ENCODE results near the gene GPR35.

GPR35 gene

DNA sequence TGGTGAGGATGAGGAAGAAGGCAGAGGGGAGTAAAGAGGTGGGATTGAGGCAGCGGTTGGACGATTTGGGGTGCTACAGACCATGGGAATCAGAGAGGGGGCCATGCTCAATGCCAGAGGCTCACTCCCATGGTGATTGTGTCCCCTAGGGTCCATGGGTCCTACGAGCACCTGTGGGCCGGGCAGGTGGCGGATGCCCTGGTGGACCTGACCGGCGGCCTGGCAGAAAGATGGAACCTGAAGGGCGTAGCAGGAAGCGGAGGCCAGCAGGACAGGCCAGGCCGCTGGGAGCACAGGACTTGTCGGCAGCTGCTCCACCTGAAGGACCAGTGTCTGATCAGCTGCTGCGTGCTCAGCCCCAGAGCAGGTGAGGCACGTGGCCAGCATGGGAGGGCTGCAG is 33.5 kb upstream of the GPR35 start:
- H3K36me3 ChIP-seq (ENCODE audit: low read depth): peaks cover 24% of the 10 kb centered on the region
- no peak for ATAC-seq (ENCODE audit: low read depth)
- no peaks in the 10 kb centered on the region for H3K27me3 ChIP-seq (ENCODE audit: insufficient read depth, poor library complexity, severe bottlenecking)
- no peak overlapping the region for H3K4me3 ChIP-seq (ENCODE audit: severe bottlenecking)
- no peaks in the 10 kb centered on the region for H3K9me3 ChIP-seq (ENCODE audit: severe bottlenecking)
- peak; percentile 56 for DNase-seq (ENCODE audit: low spot score)
- peaks cover 5% of the 10 kb centered on the region for H3K4me1 ChIP-seq (ENCODE audit: insufficient read depth, poor library complexity, severe bottlenecking)
- no peak overlapping the region for H3K27ac ChIP-seq (ENCODE audit: poor library complexity, severe bottlenecking)
- TF ChIP-seq, protein P1, sequence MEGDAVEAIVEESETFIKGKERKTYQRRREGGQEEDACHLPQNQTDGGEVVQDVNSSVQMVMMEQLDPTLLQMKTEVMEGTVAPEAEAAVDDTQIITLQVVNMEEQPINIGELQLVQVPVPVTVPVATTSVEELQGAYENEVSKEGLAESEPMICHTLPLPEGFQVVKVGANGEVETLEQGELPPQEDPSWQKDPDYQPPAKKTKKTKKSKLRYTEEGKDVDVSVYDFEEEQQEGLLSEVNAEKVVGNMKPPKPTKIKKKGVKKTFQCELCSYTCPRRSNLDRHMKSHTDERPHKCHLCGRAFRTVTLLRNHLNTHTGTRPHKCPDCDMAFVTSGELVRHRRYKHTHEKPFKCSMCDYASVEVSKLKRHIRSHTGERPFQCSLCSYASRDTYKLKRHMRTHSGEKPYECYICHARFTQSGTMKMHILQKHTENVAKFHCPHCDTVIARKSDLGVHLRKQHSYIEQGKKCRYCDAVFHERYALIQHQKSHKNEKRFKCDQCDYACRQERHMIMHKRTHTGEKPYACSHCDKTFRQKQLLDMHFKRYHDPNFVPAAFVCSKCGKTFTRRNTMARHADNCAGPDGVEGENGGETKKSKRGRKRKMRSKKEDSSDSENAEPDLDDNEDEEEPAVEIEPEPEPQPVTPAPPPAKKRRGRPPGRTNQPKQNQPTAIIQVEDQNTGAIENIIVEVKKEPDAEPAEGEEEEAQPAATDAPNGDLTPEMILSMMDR (IDR thresholded peaks at IDR 0.05; ENCODE audit: poor library complexity, severe bottlenecking): no peak

DNA sequence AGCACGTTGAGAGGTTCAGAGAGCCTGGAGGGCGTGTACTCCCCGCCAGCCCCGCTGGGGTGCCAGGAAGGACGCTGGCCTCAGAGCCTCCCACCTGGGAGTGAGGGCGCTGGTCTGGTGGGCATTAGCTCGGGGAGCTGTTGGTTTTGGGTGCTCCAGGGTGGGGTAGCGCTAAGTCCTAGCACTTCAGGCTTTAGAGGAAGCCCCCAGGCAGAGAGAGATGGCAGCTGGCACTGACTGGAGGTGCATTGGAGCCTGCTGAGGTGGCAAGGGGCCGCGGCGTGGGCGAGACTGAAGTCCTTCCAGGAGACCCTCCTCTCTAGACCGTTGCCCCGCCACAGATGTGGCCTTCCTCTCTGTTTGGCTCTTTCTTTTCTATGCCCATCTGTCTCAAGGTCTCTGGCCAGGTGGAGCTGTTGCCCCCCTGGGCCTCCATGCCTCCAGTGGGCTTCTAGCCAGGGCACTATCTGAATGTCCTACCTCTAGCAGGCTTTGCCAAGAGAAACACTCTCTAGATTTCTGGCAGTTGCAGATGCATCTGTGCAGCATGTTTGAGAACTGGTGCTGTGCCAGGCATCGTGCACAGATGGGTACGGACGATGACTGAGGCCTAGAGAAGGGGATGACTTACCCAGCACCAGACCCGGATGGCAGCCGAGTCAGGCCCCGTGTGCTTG is 32.1 kb upstream of the GPR35 start:
- Histone ChIP-seq H3K27ac (ENCODE audit: poor library complexity, severe bottlenecking) (no peak overlapping the region), H3K36me3 (ENCODE audit: low read depth) (peaks cover 24% of the 10 kb centered on the region), H3K4me1 (ENCODE audit: insufficient read depth, poor library complexity, severe bottlenecking) (no peaks in the 10 kb centered on the region), H3K4me3 (ENCODE audit: severe bottlenecking) (no peak overlapping the region), H3K9me3 (ENCODE audit: severe bottlenecking) (no peaks in the 10 kb centered on the region), H3K27me3 (ENCODE audit: insufficient read depth, poor library complexity, severe bottlenecking) (no peaks in the 10 kb centered on the region)
- TF ChIP-seq, protein P1 (IDR thresholded peaks at IDR 0.05; ENCODE audit: poor library complexity, severe bottlenecking): no peak
- peak; percentile 42 for DNase-seq (ENCODE audit: low spot score)
- ATAC-seq (ENCODE audit: low read depth): no peak

DNA sequence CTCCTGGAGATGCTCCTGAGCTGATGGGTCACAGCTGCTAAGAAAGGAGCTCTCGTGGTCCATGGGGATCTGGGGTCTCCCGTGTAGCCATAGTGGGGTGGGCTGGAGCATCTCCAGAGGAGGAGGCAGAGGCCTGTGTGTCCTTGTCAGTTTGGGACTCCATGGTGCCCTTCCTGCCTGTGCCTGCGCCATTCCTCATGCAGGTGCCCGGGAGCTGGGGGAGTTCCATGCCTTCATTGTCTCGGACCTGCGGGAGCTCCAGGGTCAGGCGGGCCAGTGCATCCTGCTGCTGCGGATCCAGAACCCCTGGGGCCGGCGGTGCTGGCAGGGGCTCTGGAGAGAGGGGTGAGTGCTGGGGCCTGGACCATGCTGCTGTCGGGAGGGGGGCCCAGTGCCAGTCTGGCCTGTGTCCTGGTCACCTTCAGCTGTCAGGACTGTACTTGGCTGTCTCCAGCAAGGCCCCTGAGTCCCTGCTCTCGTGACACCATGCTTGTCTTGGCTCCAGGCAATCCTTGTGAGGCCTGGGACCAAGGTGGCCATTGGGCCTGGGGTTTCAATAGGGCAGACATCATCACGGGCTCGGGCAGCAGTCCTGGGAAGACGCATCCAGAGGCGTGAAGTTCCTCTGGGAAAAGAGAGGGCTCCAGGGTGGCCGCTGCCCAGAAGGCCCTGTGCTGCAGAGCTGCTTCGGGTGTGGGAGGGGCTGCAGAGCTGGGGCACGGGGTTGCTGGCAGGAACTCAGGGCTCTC is 31.4 kb upstream of the GPR35 start:
- DNase-seq (ENCODE audit: low spot score) (peak; percentile 42), ATAC-seq (ENCODE audit: low read depth) (no peak)
- Histone ChIP-seq H3K27me3 (ENCODE audit: insufficient read depth, poor library complexity, severe bottlenecking) (no peaks in the 10 kb centered on the region), H3K9me3 (ENCODE audit: severe bottlenecking) (no peaks in the 10 kb centered on the region), H3K36me3 (ENCODE audit: low read depth) (peaks cover 24% of the 10 kb centered on the region), H3K4me3 (ENCODE audit: severe bottlenecking) (no peak overlapping the region), H3K27ac (ENCODE audit: poor library complexity, severe bottlenecking) (no peak overlapping the region), H3K4me1 (ENCODE audit: insufficient read depth, poor library complexity, severe bottlenecking) (no peaks in the 10 kb centered on the region)
- TF ChIP-seq, protein P1 (IDR thresholded peaks at IDR 0.05; ENCODE audit: poor library complexity, severe bottlenecking): no peak

DNA sequence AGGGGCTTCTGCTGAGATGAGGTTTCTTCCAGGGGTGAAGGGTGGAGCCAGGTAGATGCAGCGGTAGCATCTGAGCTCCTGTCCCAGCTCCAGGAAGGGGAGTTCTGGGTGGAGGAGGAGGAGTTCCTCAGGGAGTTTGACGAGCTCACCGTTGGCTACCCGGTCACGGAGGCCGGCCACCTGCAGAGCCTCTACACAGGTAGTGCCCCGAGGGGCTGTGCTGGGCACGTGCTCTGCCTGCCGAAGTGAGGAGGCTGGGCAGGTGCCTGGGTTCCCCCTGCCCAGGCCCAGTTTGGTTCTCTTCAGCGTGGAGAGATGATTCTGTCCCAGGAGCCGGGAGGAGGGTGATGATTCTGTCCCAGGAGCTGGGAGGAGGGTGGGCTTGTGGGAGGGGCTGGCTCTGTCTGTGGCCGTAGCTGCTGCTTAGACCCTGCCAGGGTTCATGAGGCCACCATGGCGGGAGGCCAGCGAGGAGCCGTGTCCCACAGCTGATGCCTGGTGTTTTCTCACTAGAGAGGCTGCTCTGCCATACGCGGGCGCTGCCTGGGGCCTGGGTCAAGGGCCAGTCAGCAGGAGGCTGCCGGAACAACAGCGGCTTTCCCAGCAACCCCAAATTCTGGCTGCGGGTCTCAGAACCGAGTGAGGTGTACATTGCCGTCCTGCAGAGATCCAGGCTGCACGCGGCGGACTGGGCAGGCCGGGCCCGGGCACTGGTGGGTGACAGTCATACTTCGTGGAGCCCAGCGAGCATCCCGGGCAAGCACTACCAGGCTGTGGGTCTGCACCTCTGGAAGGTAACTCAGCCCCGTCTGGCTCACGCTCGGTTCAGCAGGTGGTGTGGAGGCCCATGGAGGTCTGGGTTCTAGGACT is 30.5 kb upstream of the GPR35 start:
- TF ChIP-seq, protein P1 (IDR thresholded peaks at IDR 0.05; ENCODE audit: poor library complexity, severe bottlenecking): no peak
- no peak overlapping the region for H3K27ac ChIP-seq (ENCODE audit: poor library complexity, severe bottlenecking)

More for the DNA sequence above, 30.5 kb upstream of the GPR35 start:
- Histone ChIP-seq H3K4me3 (ENCODE audit: severe bottlenecking) (no peak overlapping the region), H3K27me3 (ENCODE audit: insufficient read depth, poor library complexity, severe bottlenecking) (no peaks in the 10 kb centered on the region), H3K9me3 (ENCODE audit: severe bottlenecking) (no peaks in the 10 kb centered on the region), H3K4me1 (ENCODE audit: insufficient read depth, poor library complexity, severe bottlenecking) (no peaks in the 10 kb centered on the region), H3K36me3 (ENCODE audit: low read depth) (peaks cover 24% of the 10 kb centered on the region)
- ATAC-seq (ENCODE audit: low read depth) (no peak), DNase-seq (ENCODE audit: low spot score) (peak; percentile 63)

Measured in RWPE2 (cell line).